NCI-H345 treated with DMSO at 0.1 percent for 48 hours (cell line): ENCODE measurements around the gene PLOD3.
"Not testable (repeated sequence)": the region's sequence is repeated elsewhere in the genome, so short reads cannot be mapped to it uniquely, and the experiment has no call there.

Experiments
- DNase-seq: peaks from one replicate; lab custom pipeline; 2025; ENCODE audit not compliant: unreplicated experiment; lab: John Stamatoyannopoulos, UW

Gene PLOD3

GRCh38 chr7:101216001-101216859 lies 1.2 kb downstream of the PLOD3 start:
- no peak for DNase-seq

GRCh38 chr7:101212014-101212413 lies 5.4 kb downstream of the PLOD3 start:
- no peak for DNase-seq

GRCh38 chr7:101211501-101211900 lies 5.9 kb downstream of the PLOD3 start:
- DNase-seq = no peak

- no peak for DNase-seq
Measured at GRCh38 chr7:101210143-101210542, 7.2 kb downstream of the PLOD3 start.

- DNase-seq = no peak
Measured at GRCh38 chr7:101208794-101209193, 8.6 kb downstream of the PLOD3 start.

- no peak for DNase-seq
Measured at GRCh38 chr7:101207459-101207858, 9.9 kb downstream of the PLOD3 start.

- no peak for DNase-seq
Measured at GRCh38 chr7:101206665-101207042, 10.7 kb downstream of the PLOD3 start.

GRCh38 chr7:101205901-101206664 lies 11.3 kb downstream of the PLOD3 start:
- DNase-seq = no peak

- DNase-seq = not testable (repeated sequence)
Measured at GRCh38 chr7:101203740-101204738, 13.3 kb downstream of the PLOD3 start.

GRCh38 chr7:101202603-101202918 lies 14.8 kb downstream of the PLOD3 start:
- no peak for DNase-seq

GRCh38 chr7:101201695-101202602 lies 15.4 kb downstream of the PLOD3 start:
- no peak for DNase-seq

GRCh38 chr7:101200862-101201599 lies 16.4 kb downstream of the PLOD3 start, which contains the start of gene MOGAT3:
Gene MOGAT3, minus strand, starts transcription at chr7:101201036. Its CDS starts 182 bp downstream, at chr7:101200854.
- no peak for DNase-seq

GRCh38 chr7:101200504-101200861 lies 16.9 kb downstream of the PLOD3 start:
- no peak for DNase-seq

GRCh38 chr7:101199522-101199921 lies 17.9 kb downstream of the PLOD3 start:
- not testable (repeated sequence) for DNase-seq

GRCh38 chr7:101198476-101198875 lies 18.9 kb downstream of the PLOD3 start:
- no peak for DNase-seq

- DNase-seq = no peak
Measured at GRCh38 chr7:101197991-101198390, 19.4 kb downstream of the PLOD3 start.

- no peak for DNase-seq
Measured at GRCh38 chr7:101195884-101196283, 21.5 kb downstream of the PLOD3 start.

GRCh38 chr7:101189109-101189508 lies 28.3 kb downstream of the PLOD3 start:
- DNase-seq = no peak

GRCh38 chr7:101186844-101187428 lies 30.4 kb downstream of the PLOD3 start:
- no peak for DNase-seq
